Mesendoderm (in vitro differentiated cells): ENCODE measurements around the gene MTFR2.

ENCODE experiments used
- DNase-seq: peaks from one replicate; pipeline ENCODE4 v3.0.0; 2013
- H2AK5ac ChIP-seq: 2 replicates; pipeline ENCODE4 v1.6.1; 2013; ENCODE audit warnings: low read length, inconsistent platforms
- H2BK120ac ChIP-seq: 2 replicates; pipeline ENCODE4 v1.6.1; 2013; ENCODE audit warnings: low read depth, mild to moderate bottlenecking, low read length, moderate library complexity, mixed read lengths
- H2BK15ac ChIP-seq: replicated peaks from 2 replicates; pipeline ENCODE4 v1.6.1; 2013; ENCODE audit warnings: low read depth, mild to moderate bottlenecking, moderate library complexity
- H2BK5ac ChIP-seq: 2 replicates; pipeline ENCODE4 v1.6.1; 2013; ENCODE audit warnings: low read length, inconsistent platforms
- H3K18ac ChIP-seq: 2 replicates; pipeline ENCODE4 v1.6.1; 2013; ENCODE audit warnings: mild to moderate bottlenecking, low read length, mixed read lengths
- H3K23ac ChIP-seq: one replicate; pipeline ENCODE4 v1.6.1; 2013; ENCODE audit warnings: low read length
- H3K27ac ChIP-seq: 2 replicates; pipeline ENCODE4 v1.5.1; 2013; ENCODE audit warnings: low read depth, mild to moderate bottlenecking, inconsistent platforms, low read length, moderate library complexity
- H3K27me3 ChIP-seq: 2 replicates; pipeline ENCODE4 v1.6.1; 2013; ENCODE audit warnings: low read length, control low read depth, mild to moderate bottlenecking, inconsistent platforms; ENCODE audit not compliant: insufficient read depth, poor library complexity
- H3K36me3 ChIP-seq: 2 replicates; pipeline ENCODE4 v1.6.1; 2013; ENCODE audit warnings: low read length, inconsistent platforms; ENCODE audit not compliant: control insufficient read depth, insufficient read depth
- H3K4ac ChIP-seq: one replicate; pipeline ENCODE4 v1.6.1; 2013; ENCODE audit warnings: low read depth, mild to moderate bottlenecking, low read length, moderate library complexity
- H3K4me1 ChIP-seq: 2 replicates; pipeline ENCODE4 v1.6.1; 2013; ENCODE audit warnings: low read depth, low read length, inconsistent platforms; ENCODE audit not compliant: control insufficient read depth
- H3K4me2 ChIP-seq: 2 replicates; pipeline ENCODE4 v1.6.1; 2013; ENCODE audit warnings: low read length
- H3K4me3 ChIP-seq: 2 replicates; pipeline ENCODE4 v1.5.1; 2013; ENCODE audit warnings: mild to moderate bottlenecking, low read length
- H3K56ac ChIP-seq: one replicate; pipeline ENCODE4 v1.6.1; 2013; ENCODE audit warnings: low read length
- H3K79me1 ChIP-seq: 2 replicates; pipeline ENCODE4 v1.6.1; 2013; ENCODE audit warnings: low read length, inconsistent platforms
- H3K79me2 ChIP-seq: 2 replicates; pipeline ENCODE4 v1.6.1; 2013; ENCODE audit warnings: mild to moderate bottlenecking, low read length; ENCODE audit not compliant: control insufficient read depth, insufficient read depth
- H3K9ac ChIP-seq: 2 replicates; pipeline ENCODE4 v1.6.1; 2013; ENCODE audit warnings: low read length, inconsistent platforms
- H4K5ac ChIP-seq: one replicate; pipeline ENCODE4 v1.6.1; 2013; ENCODE audit warnings: low read length
- H4K8ac ChIP-seq: one replicate; pipeline ENCODE4 v1.6.1; 2013; ENCODE audit warnings: low read depth, mild to moderate bottlenecking, control low read depth, low read length, moderate library complexity
- WGBS: extraction: QIAGEN DNeasy Blood & Tissue Kit; methylation state at CpG from one replicate; pipeline ENCODE4 v1.1.7; 2013; ENCODE audit warnings: low lambda C conversion rate, missing lambda C conversion rate; ENCODE audit not compliant: insufficient coverage; ENCODE audit errors: extremely low coverage; 5-methylcytosine and 5-hydroxymethylcytosine counted together

MTFR2 gene

DNA sequence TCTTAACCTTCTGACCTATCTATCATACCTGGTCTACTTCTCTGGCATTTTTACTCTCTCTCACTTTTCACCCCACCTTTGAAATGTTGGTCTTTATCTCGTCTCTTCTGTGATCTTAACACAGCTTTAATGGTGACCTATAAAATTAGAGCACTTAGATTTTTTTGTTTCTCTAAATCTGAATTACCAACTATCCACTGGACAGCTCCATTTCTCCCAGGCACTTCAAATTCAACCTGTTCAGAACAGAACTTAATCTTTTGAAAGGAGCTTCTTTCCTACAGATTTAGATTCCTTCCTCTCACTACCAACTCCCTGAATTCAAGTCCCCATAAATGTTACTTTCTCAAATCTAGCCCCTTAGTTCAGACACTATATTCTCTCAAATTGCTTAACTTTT, 15.0 kb upstream of the MTFR2 start:
- Histone ChIP-seq H3K36me3 (peaks cover 5% of the 10 kb centered on the region), H3K4me2 (no peak overlapping the region), H3K27ac (no peak overlapping the region), H3K56ac (no peak overlapping the region), H3K23ac (no peak overlapping the region), H3K18ac (no peak overlapping the region), H3K4me3 (no peak overlapping the region), H3K79me2 (peaks cover 12% of the 10 kb centered on the region), H3K9ac (no peak overlapping the region), H2BK5ac (no peak overlapping the region), H4K5ac (no peak overlapping the region), H4K8ac (no peak overlapping the region), H2BK15ac (no peak overlapping the region), H3K4me1 (no peaks in the 10 kb centered on the region), H3K4ac (no peak overlapping the region), H2AK5ac (no peak overlapping the region), H2BK120ac (no peak overlapping the region), H3K27me3 (no peaks in the 10 kb centered on the region), H3K79me1 (peaks cover 6% of the 10 kb centered on the region)
- DNase-seq, result no peak
- WGBS, result no CpG with 5 or more reads among the region's 1 CpG

- WGBS, result no CpG with 5 or more reads among the region's 1 CpG
- H3K79me2 ChIP-seq, result peaks cover 12% of the 10 kb centered on the region
- H3K36me3 ChIP-seq, result peaks cover 4% of the 10 kb centered on the region
Observed at GRCh38 chr6:136262940-136263339, 12.8 kb upstream of the MTFR2 start.

GRCh38 chr6:136254851-136255466, 4.8 kb upstream of the MTFR2 start:
- Histone ChIP-seq H3K27me3 (no peaks in the 10 kb centered on the region), H4K5ac (no peak overlapping the region), H3K36me3 (no peaks in the 10 kb centered on the region)

More at GRCh38 chr6:136262940-136263339, 12.8 kb upstream of the MTFR2 start:
- Histone ChIP-seq H4K5ac (no peak overlapping the region), H3K4me3 (no peak overlapping the region), H3K4ac (no peak overlapping the region), H4K8ac (peak overlapping the region; percentile 89), H3K18ac (no peak overlapping the region), H2BK15ac (no peak overlapping the region), H3K27me3 (no peaks in the 10 kb centered on the region), H3K9ac (no peak overlapping the region), H3K56ac (no peak overlapping the region), H2AK5ac (no peak overlapping the region), H3K23ac (no peak overlapping the region), H2BK5ac (no peak overlapping the region), H3K4me1 (no peaks in the 10 kb centered on the region), H2BK120ac (no peak overlapping the region), H3K4me2 (no peak overlapping the region), H3K27ac (no peak overlapping the region), H3K79me1 (peaks cover 6% of the 10 kb centered on the region)
- no peak for DNase-seq

DNA sequence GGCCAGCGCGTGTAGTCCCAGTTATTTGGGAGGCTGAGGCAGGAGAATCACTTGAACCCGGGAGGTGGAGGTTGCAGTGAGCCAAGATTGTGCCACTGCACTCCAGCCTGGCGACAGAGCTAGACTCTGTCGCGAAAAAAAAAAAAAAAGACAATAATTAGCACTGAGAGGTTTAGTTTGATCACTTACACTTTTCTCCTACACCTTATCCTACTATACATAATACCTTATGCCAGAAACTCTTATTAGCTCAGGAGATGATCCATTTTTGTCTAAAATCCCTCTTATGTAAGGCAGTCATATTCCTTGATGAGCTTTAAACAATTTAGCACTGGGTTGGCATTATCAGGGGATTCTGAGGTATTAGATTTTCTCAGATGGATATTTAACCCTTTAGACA, 3.6 kb upstream of the MTFR2 start:
- Histone ChIP-seq H3K4ac (no peak overlapping the region), H3K23ac (no peak overlapping the region)

More at GRCh38 chr6:136254851-136255466, 4.8 kb upstream of the MTFR2 start:
- Histone ChIP-seq H2BK120ac (no peak overlapping the region), H3K79me1 (no peaks in the 10 kb centered on the region), H3K27ac (no peak overlapping the region), H2AK5ac (no peak overlapping the region), H3K4me2 (no peak overlapping the region), H3K4me3 (no peak overlapping the region), H2BK15ac (no peak overlapping the region), H3K18ac (no peak overlapping the region), H3K9ac (no peak overlapping the region), H4K8ac (no peak overlapping the region), H3K4ac (no peak overlapping the region), H3K79me2 (no peaks in the 10 kb centered on the region), H3K56ac (no peak overlapping the region), H3K4me1 (no peaks in the 10 kb centered on the region), H3K23ac (no peak overlapping the region), H2BK5ac (no peak overlapping the region)
- DNase-seq, result no peak

DNA sequence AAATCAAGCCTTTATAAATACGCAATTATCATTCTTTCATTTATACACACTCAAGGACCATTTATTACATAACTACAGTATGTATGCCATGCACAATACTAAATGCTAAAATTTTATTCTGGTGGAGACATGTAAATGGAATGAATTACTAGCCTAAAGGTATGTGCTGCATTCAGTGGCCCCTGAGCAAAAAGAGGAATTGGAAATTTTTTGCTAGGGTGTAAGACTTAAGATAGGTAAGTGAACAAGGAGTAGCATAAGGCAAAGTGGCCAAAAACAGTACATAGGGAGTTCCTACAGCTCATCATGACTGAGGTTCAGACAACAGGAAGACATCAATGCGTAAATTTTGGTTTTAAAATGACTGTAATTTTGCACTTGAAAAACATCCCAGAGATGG, 2.3 kb upstream of the MTFR2 start:
- Histone ChIP-seq H3K36me3 (no peaks in the 10 kb centered on the region), H3K4me2 (no peak overlapping the region), H3K4ac (no peak overlapping the region)

More for the DNA sequence above, 3.6 kb upstream of the MTFR2 start:
- Histone ChIP-seq H2BK120ac (no peak overlapping the region), H3K79me1 (no peaks in the 10 kb centered on the region), H2AK5ac (no peak overlapping the region), H3K27ac (no peak overlapping the region), H3K36me3 (no peaks in the 10 kb centered on the region), H3K9ac (no peak overlapping the region), H4K5ac (no peak overlapping the region), H3K18ac (no peak overlapping the region), H3K4me2 (no peak overlapping the region), H3K27me3 (no peaks in the 10 kb centered on the region), H3K4me3 (no peak overlapping the region), H3K79me2 (no peaks in the 10 kb centered on the region), H3K56ac (no peak overlapping the region), H4K8ac (no peak overlapping the region), H2BK5ac (no peak overlapping the region), H3K4me1 (no peaks in the 10 kb centered on the region), H2BK15ac (no peak overlapping the region)
- no peak for DNase-seq
- WGBS, result no CpG with 5 or more reads among the region's 6 CpGs

GRCh38 chr6:136251394-136251793, 1.3 kb upstream of the MTFR2 start:
- Histone ChIP-seq H2BK120ac (no peak overlapping the region), H3K27ac (no peak overlapping the region), H3K4me2 (no peak overlapping the region), H3K27me3 (no peaks in the 10 kb centered on the region), H3K56ac (no peak overlapping the region), H3K9ac (no peak overlapping the region), H3K4me1 (no peaks in the 10 kb centered on the region), H2BK5ac (no peak overlapping the region), H3K79me2 (no peaks in the 10 kb centered on the region), H3K23ac (no peak overlapping the region), H3K18ac (no peak overlapping the region), H4K5ac (no peak overlapping the region), H3K36me3 (no peaks in the 10 kb centered on the region), H3K4me3 (no peak overlapping the region), H2AK5ac (no peak overlapping the region), H3K79me1 (no peaks in the 10 kb centered on the region), H4K8ac (no peak overlapping the region), H2BK15ac (no peak overlapping the region), H3K4ac (no peak overlapping the region)
- no peak for DNase-seq
- WGBS, result no CpG with 5 or more reads among the region's 4 CpGs

More for the DNA sequence above, 2.3 kb upstream of the MTFR2 start:
- H2BK120ac ChIP-seq, result no peak overlapping the region
- H2BK15ac ChIP-seq, result no peak overlapping the region
- no peak overlapping the region for H3K9ac ChIP-seq
- no peak overlapping the region for H3K18ac ChIP-seq
- H3K27ac ChIP-seq, result no peak overlapping the region
- no peaks in the 10 kb centered on the region for H3K27me3 ChIP-seq
- no peaks in the 10 kb centered on the region for H3K79me1 ChIP-seq
- H3K23ac ChIP-seq, result no peak overlapping the region
- WGBS, result 100% methylated on average over 1 of the region's 2 CpGs
- no peak overlapping the region for H2AK5ac ChIP-seq
- no peak for DNase-seq
- no peaks in the 10 kb centered on the region for H3K4me1 ChIP-seq
- H3K56ac ChIP-seq, result no peak overlapping the region
- no peaks in the 10 kb centered on the region for H3K79me2 ChIP-seq
- H4K5ac ChIP-seq, result no peak overlapping the region
- H2BK5ac ChIP-seq, result no peak overlapping the region
- no peak overlapping the region for H4K8ac ChIP-seq
- H3K4me3 ChIP-seq, result no peak overlapping the region
